Inferior parietal cortex (tissue), 1 donor: ENCODE data around the gene CEP76.

ENCODE experiments used
- DNase-seq: peaks from one replicate; pipeline ENCODE4 v3.0.0-alpha.2; 2016; ENCODE audit errors: extremely low spot score

Gene CEP76

GRCh38 chr18:12702221-12703095 lies at the start of gene CEP76, which contains the start of gene PSMG2:
Gene CEP76, minus strand, starts transcription at chr18:12702723. Its CDS starts 175 bp downstream, at chr18:12702548.
Gene PSMG2, plus strand, starts transcription at chr18:12703042. Its CDS starts 66 bp downstream, at chr18:12703108.
- peak; percentile 83 for DNase-seq

- no peak for DNase-seq
Measured at GRCh38 chr18:12751891-12752290, 49.4 kb upstream of the CEP76 start.

- no peak for DNase-seq
Measured at GRCh38 chr18:12751503-12751884, 49.0 kb upstream of the CEP76 start.

GRCh38 chr18:12750715-12751502 lies 48.4 kb upstream of the CEP76 start:
- no peak for DNase-seq

- DNase-seq: no peak
Measured at GRCh38 chr18:12750076-12750714, 47.7 kb upstream of the CEP76 start.

- no peak for DNase-seq
Measured at GRCh38 chr18:12749121-12749520, 46.6 kb upstream of the CEP76 start.

- no peak for DNase-seq
Measured at GRCh38 chr18:12748671-12749070, 46.1 kb upstream of the CEP76 start.

- no peak for DNase-seq
Measured at GRCh38 chr18:12747530-12748315, 45.2 kb upstream of the CEP76 start.

- DNase-seq: no peak
Measured at GRCh38 chr18:12745095-12745795, 42.7 kb upstream of the CEP76 start.

- peak; percentile 65 for DNase-seq
Measured at GRCh38 chr18:12744103-12744502, 41.6 kb upstream of the CEP76 start.

GRCh38 chr18:12742453-12742852 lies 39.9 kb upstream of the CEP76 start:
- no peak for DNase-seq

GRCh38 chr18:12741351-12741750 lies 38.8 kb upstream of the CEP76 start:
- no peak for DNase-seq

GRCh38 chr18:12737243-12737902 lies 34.9 kb upstream of the CEP76 start:
- DNase-seq: no peak

- DNase-seq: peak; percentile 95
Measured at GRCh38 chr18:12726774-12727550, 24.4 kb upstream of the CEP76 start.

GRCh38 chr18:12726331-12726730 lies 23.8 kb upstream of the CEP76 start:
- no peak for DNase-seq

GRCh38 chr18:12722731-12723130 lies 20.2 kb upstream of the CEP76 start:
- no peak for DNase-seq

GRCh38 chr18:12721495-12722275 lies 19.2 kb upstream of the CEP76 start:
- DNase-seq: no peak

GRCh38 chr18:12711446-12711845 lies 8.9 kb upstream of the CEP76 start:
- no peak for DNase-seq

- DNase-seq: no peak
Measured at GRCh38 chr18:12703664-12704063, 1.1 kb upstream of the CEP76 start.
